Measurements from ENCODE around the gene LARGE1. TPM values are rescaled to one million over a fixed set of nuclear protein-coding genes. Genes with fewer than 3 reads are reported as not detected.

The LARGE1 gene
- total and polyA plus RNA-seq, 9 of the 15 experiments (the other 6 are each of a cell fraction or from before 2014, with no cell fraction given) = 0.01 to 0.66 (median 0.14) TPM; not detected in 2

- no peaks in the 10 kb centered on the region for H4K20me1 ChIP-seq (replicated peaks; ENCODE audit: control insufficient read depth, insufficient read depth, low read length)
- POLR2A ChIA-PET = no interaction called here
- in situ Hi-C loops (cut with MboI) = no loop called here
These were observed 236.2 kb downstream of the LARGE1 start for GRCh38 chr22:33684087-33684486.

More at GRCh38 chr22:33684087-33684486, 236.2 kb downstream of the LARGE1 start:
- no peak overlapping the region for H3K27ac ChIP-seq (ENCODE audit: extremely low read depth, low read depth, low read length)
- no peaks in the 10 kb centered on the region for H3K27me3 ChIP-seq (ENCODE audit: control insufficient read depth in 2 of 2, insufficient read depth in 2 of 2, low read length in 2 of 2)
- no peaks in the 10 kb centered on the region for H3K9me1 ChIP-seq (ENCODE audit: control insufficient read depth, insufficient read depth, low read length)
- ATAC-seq = no peak
- H3K9me3 ChIP-seq (replicated peaks; ENCODE audit: control insufficient read depth, insufficient read depth, low read depth, low read length) = no peaks in the 10 kb centered on the region
- H2AFZ ChIP-seq (ENCODE audit: low read depth, low read length) = no peak overlapping the region
- H3K4me2 ChIP-seq (ENCODE audit: insufficient read depth, low read length) = no peak overlapping the region
- FAIRE-seq = no peak
- CTCF ChIA-PET (ENCODE audit: low intra/inter-chr PET ratio) = no interaction called here
- H3K4me1 ChIP-seq (replicated peaks in 1 of 2; ENCODE audit: control insufficient read depth in 2 of 2, insufficient read depth in 2 of 2, low read length in 2 of 2) = no peaks in the 10 kb centered on the region
- intact Hi-C loops (cut with micrococcal nuclease) = no loop called here
- no peaks in the 10 kb centered on the region for H3K36me3 ChIP-seq (ENCODE audit: control insufficient read depth, insufficient read depth, low read length)
- no peaks in the 10 kb centered on the region for H3K79me2 ChIP-seq (ENCODE audit: control insufficient read depth, insufficient read depth, low read length)
- no peak overlapping the region for H3K9ac ChIP-seq (ENCODE audit: insufficient read depth in 1 of 2, low read depth in 2 of 2, low read length in 2 of 2)
- H3K4me3 ChIP-seq = no peak overlapping the region
- BruUV-seq (replicated peaks) = no TSS peak
- no peak for DNase-seq (ENCODE audit: extremely low read depth in 1 of 4, low spot score in 3 of 4)
- no peak for TF ChIP-seq MCM3 (IDR thresholded peaks at IDR 0.05)
- TF ChIP-seq E2F5 (CRISPR knock-in tag; IDR thresholded peaks at IDR 0.05) = no peak
- no peak for TF ChIP-seq CBFA2T2 (conservative IDR thresholded peaks at IDR 0.05)
- no peak for TF ChIP-seq ZNF395 (CRISPR knock-in tag; IDR thresholded peaks at IDR 0.05)
- no peak for TF ChIP-seq ELF4 (CRISPR knock-in tag; IDR thresholded peaks at IDR 0.05)
- TF ChIP-seq MAZ (CRISPR knock-in tag; conservative IDR thresholded peaks at IDR 0.05 in 1 of 2, IDR thresholded peaks at IDR 0.05 in 1 of 2) = no peak
- no peak for TF ChIP-seq SMAD2 (IDR thresholded peaks at IDR 0.05; ENCODE audit: low read depth, low read length)
- no peak for TF ChIP-seq POLR2A (conservative IDR thresholded peaks at IDR 0.05)
- no peak for TF ChIP-seq MTA3 (IDR thresholded peaks at IDR 0.05; ENCODE audit: borderline replicate concordance)
- no peak for TF ChIP-seq MED1 (CRISPR knock-in tag; IDR thresholded peaks at IDR 0.05; ENCODE audit: borderline replicate concordance)
- 4% methylated on average over 11 of the region's 11 CpGs for WGBS (ENCODE audit: insufficient coverage, low coverage, missing lambda C conversion rate)

Data from K562 (cell line).